ENCODE results near the gene DDHD1.

Gene DDHD1

GRCh38 chr14:53034036-53034435, 119.1 kb downstream of the DDHD1 start:
- no peak for DNase-seq (ENCODE audit: low read depth in 2 of 2)

DNA sequence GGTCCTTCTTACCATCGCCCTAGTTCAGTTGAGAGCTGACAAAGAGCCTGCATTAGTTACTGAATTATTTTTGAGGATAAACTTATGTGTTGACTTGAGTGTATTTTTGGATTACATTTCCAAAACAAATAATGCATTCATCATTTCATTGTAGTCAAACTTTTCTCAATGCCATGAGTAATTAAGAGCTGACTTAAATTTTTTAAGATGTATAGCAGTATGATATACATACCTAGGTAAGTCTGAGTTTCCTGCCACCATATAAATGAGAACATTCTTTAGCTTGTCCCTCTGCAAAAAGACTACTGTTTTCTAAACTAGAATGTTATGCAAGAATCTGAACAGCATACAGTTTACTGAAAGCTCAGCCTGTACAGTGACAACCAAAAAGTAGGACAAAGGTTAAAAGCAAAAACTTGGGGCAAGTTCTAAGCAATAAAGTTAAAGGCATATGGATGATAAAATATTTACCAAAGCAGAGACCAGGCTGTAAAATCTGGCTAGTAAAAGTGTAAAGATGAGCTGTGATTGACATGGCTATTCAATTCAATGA, 120.2 kb downstream of the DDHD1 start:
- DNase-seq (ENCODE audit: low read depth in 2 of 2): no peak

DNA sequence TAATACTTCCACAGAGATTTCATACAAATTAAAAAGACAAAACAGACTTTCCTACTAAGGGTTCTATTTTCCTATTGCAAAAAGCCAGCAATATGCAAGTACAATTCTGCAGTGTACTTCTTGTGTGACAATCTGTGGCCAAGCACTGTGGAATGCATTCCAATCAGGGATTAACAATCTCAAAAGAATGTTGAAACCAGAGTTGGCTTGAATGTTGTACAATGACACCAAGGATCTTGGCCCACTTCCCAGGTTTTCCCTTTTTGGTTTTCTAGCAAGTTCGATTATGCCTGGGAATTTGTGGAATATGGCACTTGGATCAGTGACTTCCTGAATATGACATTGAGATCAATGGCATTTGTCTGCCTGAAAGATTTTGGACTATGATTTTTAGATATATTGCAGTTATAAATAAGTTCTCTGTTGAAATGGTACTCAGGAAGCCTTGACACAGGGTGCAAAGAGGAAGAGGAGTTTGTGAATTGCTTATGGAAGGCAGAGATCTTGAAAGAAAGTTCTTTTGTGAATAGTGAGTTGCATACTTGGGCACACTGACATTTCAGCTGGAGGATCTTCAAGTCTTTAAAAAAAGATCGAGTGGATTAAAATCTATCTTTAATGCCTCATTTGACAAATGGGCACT, 120.8 kb downstream of the DDHD1 start:
- no peak for DNase-seq (ENCODE audit: low read depth in 2 of 2)

DNA sequence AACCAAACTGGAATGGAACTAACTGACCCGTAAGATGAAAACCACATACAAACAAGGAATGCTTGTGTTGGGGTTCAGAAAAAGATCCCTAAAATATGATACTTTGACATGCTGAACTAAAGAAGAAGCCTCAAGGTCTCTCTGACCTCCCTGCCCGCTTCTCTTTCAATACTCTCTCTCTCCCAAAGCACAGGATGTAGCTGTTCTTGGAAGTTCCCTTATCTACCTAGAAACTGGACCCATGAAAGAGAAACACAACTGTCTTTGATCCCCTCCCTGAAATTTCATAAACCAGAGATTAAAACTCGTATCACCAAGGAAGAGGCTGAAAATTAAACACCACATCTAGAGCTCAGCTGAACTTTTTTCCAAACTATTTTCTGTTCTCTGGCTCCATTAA, 125.6 kb downstream of the DDHD1 start:
- DNase-seq (ENCODE audit: low read depth in 2 of 2): no peak

DNA sequence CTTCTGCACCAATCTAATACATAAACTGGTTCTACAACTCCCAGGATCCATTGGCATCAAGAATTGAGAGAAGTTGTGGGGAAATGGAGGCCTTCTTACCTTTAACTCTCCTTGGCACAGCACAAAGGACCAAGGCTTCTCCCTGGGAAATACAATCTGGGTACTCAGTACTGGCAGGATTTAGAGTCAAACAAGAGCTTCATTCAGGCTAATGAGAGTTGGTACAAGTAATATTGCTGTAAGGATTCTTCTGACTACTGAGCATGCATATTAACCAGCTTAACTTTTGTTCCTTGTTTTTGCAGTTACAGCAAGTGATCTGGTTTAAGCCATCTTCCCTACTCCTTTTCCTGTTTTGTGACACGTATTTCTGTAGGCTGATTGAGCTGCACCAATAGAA, 126.1 kb downstream of the DDHD1 start:
- DNase-seq (ENCODE audit: low read depth in 2 of 2): no peak

GRCh38 chr14:53023325-53023724, 129.8 kb downstream of the DDHD1 start:
- DNase-seq (ENCODE audit: low read depth in 2 of 2): no peak

- no peak for DNase-seq (ENCODE audit: low read depth in 2 of 2)
These were observed 130.5 kb downstream of the DDHD1 start for GRCh38 chr14:53022593-53022992.

DNA sequence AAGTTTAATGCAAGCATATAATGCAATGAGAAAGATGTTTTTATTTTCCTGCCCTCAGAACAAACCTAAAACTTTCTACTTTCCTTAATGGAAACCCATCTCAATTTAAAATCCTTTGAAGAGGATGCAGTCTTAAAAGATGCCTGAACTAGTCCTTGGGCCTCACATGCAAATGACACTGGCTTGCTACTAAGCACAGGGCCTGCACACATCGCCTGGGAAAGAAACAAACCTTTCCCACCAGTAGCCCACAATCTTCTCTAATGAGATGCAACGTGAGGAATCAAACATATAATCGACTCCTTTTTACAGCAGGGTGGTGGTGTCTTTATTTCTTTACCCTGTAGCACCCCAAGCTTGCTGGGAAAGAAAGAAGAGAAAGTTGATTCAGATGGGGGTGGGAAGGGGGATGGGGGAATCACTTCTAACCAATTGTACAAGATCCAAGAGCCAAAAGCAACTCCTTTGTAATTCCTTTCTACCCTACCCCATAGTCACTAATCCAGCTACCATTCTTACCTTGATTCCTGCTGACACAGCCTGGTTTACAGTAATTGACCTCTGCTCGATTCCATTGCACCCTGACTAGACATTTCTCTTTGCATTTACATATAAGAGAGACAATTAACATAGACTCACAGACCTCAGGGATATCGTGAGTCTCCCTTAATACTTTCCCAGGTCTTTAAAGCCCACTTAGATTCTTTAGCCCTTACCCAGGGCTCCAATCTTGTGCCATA, 132.8 kb downstream of the DDHD1 start:
- DNase-seq (ENCODE audit: low read depth in 2 of 2): no peak

DNA sequence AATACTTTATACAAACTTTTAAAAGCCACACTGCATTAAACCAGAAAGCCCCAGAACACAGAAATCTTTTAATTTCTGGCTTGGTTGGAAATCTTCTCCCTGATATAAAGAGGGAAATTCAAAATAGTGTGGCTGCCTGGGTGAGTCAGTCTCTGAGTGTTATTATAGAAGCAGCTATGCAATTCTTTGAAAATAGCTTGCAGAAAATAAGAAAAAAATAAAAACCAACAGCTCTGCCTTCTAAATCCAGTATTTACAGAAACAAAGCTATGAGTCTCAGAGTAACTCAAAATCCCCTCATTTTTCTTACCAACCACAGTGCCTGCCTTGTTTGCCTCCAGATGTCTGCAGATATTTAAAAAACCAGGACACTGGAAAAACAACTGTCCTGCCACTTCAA, 133.7 kb downstream of the DDHD1 start:
- no peak for DNase-seq (ENCODE audit: low read depth in 2 of 2)

- no peak for DNase-seq (ENCODE audit: low read depth in 2 of 2)
These were observed 135.3 kb downstream of the DDHD1 start for GRCh38 chr14:53017837-53018236.

GRCh38 chr14:53016919-53017318, 136.2 kb downstream of the DDHD1 start:
- no peak for DNase-seq (ENCODE audit: low read depth in 2 of 2)

- DNase-seq (ENCODE audit: low read depth in 2 of 2): no peak
These were observed 136.6 kb downstream of the DDHD1 start for GRCh38 chr14:53016491-53016890.

DNA sequence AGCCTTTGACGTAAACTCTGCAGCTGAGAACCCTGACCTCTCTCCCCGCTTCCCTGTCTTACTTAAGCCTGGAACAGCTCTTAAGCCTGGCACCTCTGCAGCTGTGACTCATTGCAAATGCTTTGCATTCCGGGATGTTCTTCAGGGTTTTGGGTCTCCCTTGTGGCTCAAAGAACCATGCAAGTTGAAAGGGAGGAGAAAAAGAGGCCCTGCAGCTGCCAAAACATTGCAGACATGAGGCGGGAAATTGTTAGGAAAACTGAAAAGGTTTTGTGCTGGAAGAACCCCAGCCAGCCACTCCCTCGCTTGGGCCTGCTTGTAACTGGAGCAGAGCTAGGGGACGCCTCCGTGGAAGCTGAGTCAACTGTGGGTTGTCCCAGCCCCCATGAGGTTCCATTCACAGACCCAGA, 142.1 kb downstream of the DDHD1 start:
- DNase-seq (ENCODE audit: low read depth in 2 of 2): no peak

GRCh38 chr14:53010193-53011040, 142.7 kb downstream of the DDHD1 start:
- DNase-seq (ENCODE audit: low read depth in 2 of 2): no peak

- no peak for DNase-seq (ENCODE audit: low read depth in 2 of 2)
These were observed 146.1 kb downstream of the DDHD1 start for GRCh38 chr14:53006931-53007562.

- no peak for DNase-seq (ENCODE audit: low read depth in 2 of 2)
These were observed 148.1 kb downstream of the DDHD1 start for GRCh38 chr14:53004976-53005375.

DNA sequence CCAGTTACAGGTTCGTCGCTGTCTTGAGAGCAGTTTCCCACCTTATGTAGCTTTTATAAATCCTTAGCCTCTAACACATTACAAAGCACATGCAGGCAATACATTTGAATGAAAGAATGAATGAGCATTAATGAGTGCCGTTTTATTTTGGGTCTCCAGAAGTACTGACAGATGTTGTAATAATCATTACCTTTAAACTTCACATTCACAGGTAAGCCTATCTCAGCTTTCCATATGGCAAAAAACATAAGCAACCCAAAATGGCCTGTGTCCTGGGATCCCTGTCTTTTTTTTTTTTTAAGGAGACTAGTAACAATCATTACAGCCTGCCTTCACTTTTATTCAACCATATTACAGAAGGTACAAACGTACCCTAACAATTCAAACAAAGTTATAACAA, 149.3 kb downstream of the DDHD1 start:
- no peak for DNase-seq (ENCODE audit: low read depth in 2 of 2)

GRCh38 chr14:53002576-53002975, 150.5 kb downstream of the DDHD1 start:
- DNase-seq (ENCODE audit: low read depth in 2 of 2): no peak

- DNase-seq (ENCODE audit: low read depth in 2 of 2): no peak
These were observed 151.2 kb downstream of the DDHD1 start for GRCh38 chr14:53001787-53002378.

DNA sequence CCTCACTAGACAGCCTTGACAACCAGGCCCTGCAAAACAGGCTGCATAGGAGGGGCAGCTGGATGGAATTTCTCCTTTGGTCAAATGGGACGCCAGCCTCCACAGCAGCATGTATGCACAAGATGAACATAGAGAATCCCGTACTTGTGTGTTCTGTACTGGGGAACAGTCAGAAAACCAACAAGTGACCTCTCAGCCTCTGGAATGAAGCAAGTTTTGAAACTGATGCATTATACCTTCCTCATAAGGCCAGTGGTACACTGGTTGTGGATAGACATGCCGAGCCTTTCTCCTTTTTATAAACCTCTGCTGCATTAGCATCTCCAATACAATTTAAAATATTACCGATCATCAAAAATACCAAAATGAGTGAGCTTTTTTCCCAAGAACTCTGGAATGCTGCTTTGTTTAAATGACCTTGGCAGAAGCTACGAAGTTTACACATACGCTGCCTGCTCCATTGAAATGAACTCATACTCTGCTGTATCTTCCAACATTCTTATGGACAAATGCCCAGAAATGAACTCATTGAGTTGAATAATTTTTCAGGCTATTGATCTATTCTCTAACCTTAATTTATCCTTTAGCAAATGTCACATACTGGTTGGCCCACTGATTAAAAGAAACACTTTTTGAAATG, 154.6 kb downstream of the DDHD1 start:
- no peak for DNase-seq (ENCODE audit: low read depth in 2 of 2)

DNA sequence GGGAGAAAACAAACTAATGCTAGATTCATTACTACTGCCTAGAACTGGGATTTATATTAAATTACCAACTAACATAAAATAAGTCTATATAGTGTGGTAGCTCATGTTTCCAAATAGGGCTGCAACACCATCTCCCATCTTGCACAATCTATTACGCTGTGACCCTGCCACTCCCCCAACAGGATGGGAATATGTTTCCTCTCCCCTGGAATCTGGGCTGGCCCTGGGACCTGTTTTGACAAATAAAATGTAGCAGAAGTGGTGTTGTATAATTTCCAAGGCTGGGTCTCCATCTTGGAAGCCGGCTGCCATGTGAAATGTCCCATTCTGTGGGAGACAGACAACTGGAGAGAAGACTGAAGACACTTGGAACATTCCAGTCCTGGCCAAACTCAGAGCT, 156.6 kb downstream of the DDHD1 start:
- DNase-seq (ENCODE audit: low read depth in 2 of 2): no peak
